HCT116 (cell line): Measurements from ENCODE around the gene NEDD4L.

Source experiments
- CEBPB ChIP-seq: IDR thresholded peaks from 2 replicates; pipeline ENCODE4 v1.6.1; 2012; ENCODE audit warnings: low read depth
- CTCF ChIP-seq, 3 experiments: fragments of 200-600 bp in 1 of 3; sonication (generic) in 1 of 3; IDR thresholded peaks in 2 of 3; conservative IDR thresholded peaks in 1 of 3; 2 replicates each; pipeline ENCODE4 v1.5.1; 2012 to 2017; ENCODE audit warnings: low read depth in 2 of 3, low read length in 2 of 3, antibody characterized with exemption in 1 of 3, borderline replicate concordance in 1 of 3, control low read depth in 1 of 3, mild to moderate bottlenecking in 1 of 3, mixed read lengths in 1 of 3, mixed run types in 1 of 3, moderate library complexity in 1 of 3; ENCODE audit not compliant: insufficient read depth in 1 of 3
- EGR1 ChIP-seq: IDR thresholded peaks from 2 replicates; pipeline ENCODE4 v1.6.1; 2012; ENCODE audit warnings: low read depth
- EZH2 ChIP-seq: fragments of 200-600 bp; sonication (generic); IDR thresholded peaks from 2 replicates; pipeline ENCODE4 v1.6.1; 2017; ENCODE audit warnings: antibody characterized with exemption, mixed run types
- EZH2phosphoT487 ChIP-seq: fragments of 200-600 bp; IDR thresholded peaks from 2 replicates; pipeline ENCODE4 v1.6.1; 2018; ENCODE audit warnings: antibody characterized with exemption, borderline replicate concordance
- FOSL1 ChIP-seq: IDR thresholded peaks from 2 replicates; pipeline ENCODE4 v1.6.1; 2012; ENCODE audit warnings: low read depth
- MAX ChIP-seq: IDR thresholded peaks from 2 replicates; pipeline ENCODE4 v1.6.1; 2012
- POLR2A ChIP-seq: IDR thresholded peaks from 2 replicates; pipeline ENCODE4 v1.7.0; 2011; ENCODE audit warnings: borderline replicate concordance; ENCODE audit not compliant: insufficient read depth, insufficient read length; ENCODE audit errors: extremely low read depth
- RAD21 ChIP-seq: IDR thresholded peaks from 2 replicates; pipeline ENCODE4 v1.6.1; 2012; ENCODE audit warnings: low read depth, mild to moderate bottlenecking
- SRF ChIP-seq: IDR thresholded peaks from 2 replicates; pipeline ENCODE4 v1.6.1; 2012; ENCODE audit warnings: low read depth
- YY1 ChIP-seq: IDR thresholded peaks from 2 replicates; pipeline ENCODE4 v1.6.1; 2011; ENCODE audit warnings: low read length, low read depth, moderate library complexity, mild to moderate bottlenecking; ENCODE audit not compliant: insufficient replicate concordance; ENCODE audit errors: extremely low read depth
- ZFX ChIP-seq: fragments of 450-650 bp; IDR thresholded peaks from 2 replicates; pipeline ENCODE4 v1.6.1; 2017

- TF ChIP-seq RAD21 (no peak), CTCF (IDR thresholded peaks at IDR 0.05 in 2 of 3, conservative IDR thresholded peaks at IDR 0.05 in 1 of 3; ENCODE audit: borderline replicate concordance in 1 of 3, insufficient read depth in 1 of 3, low read depth in 2 of 3, low read length in 2 of 3) (no peak), YY1 (no peak), POLR2A (no peak), FOSL1 (no peak), SRF (no peak), CEBPB (no peak), MAX (no peak), EZH2 (no peak), ZFX (no peak), EGR1 (no peak), EZH2phosphoT487 (no peak)
Observed at GRCh38 chr18:58345875-58346274, 301.8 kb downstream of the NEDD4L start.
